ENCODE measurements around the gene SRCIN1. TPM values are rescaled to one million over a fixed set of nuclear protein-coding genes. Genes with fewer than 3 reads are reported as not detected.
A peak's percentile ranks its signal among the peaks of the same experiment; 100 is the strongest.

The SRCIN1 gene
- total RNA-seq, 1 experiment from 2014 or later, result 6.9 TPM

GRCh38 chr17:38617074-38617860 is 11.5 kb upstream of the SRCIN1 start:
- no peak overlapping the region for H2BK5ac ChIP-seq (ENCODE audit: insufficient read length, low read length)
- H2BK120ac ChIP-seq (ENCODE audit: low read depth, low read length, poor library complexity, severe bottlenecking), result no peak overlapping the region
- no peaks in the 10 kb centered on the region for H4K20me1 ChIP-seq (ENCODE audit: control insufficient read depth, insufficient read depth, insufficient read length)
- no peak overlapping the region for H3K27ac ChIP-seq (ENCODE audit: insufficient read length, low read depth, low read length)
- no peak overlapping the region for H2BK20ac ChIP-seq (ENCODE audit: low read depth, low read length, poor library complexity, severe bottlenecking)
- H3K36me3 Mint-ChIP-seq (ENCODE audit: insufficient read depth in 1 of 3, low read depth in 3 of 3), result peaks cover 0 to 2% (median 2%) of the 10 kb centered on the region in 3 experiments; a peak in 4 of 7 replicates
- H2BK15ac ChIP-seq (ENCODE audit: low read depth, low read length), result 0 out of 2 replicates have a peak overlapping the region, but pooled peaks have one; percentile 71
- H3K27me3 ChIP-seq (ENCODE audit: insufficient read depth, low read length), result no peaks in the 10 kb centered on the region
- H3T11ph ChIP-seq (ENCODE audit: low read length), result no peak overlapping the region
- no peak overlapping the region for H4K91ac ChIP-seq (ENCODE audit: insufficient read length, low read depth, low read length)
- H3K4me2 ChIP-seq (ENCODE audit: insufficient read depth, insufficient read length, low read length), result no peak overlapping the region
- H3K9me3 Mint-ChIP-seq, result peaks cover 1% of the 10 kb centered on the region in 2 experiments; a peak in 4 of 5 replicates
- peak overlapping the region in 1 of 3 experiments; percentile 93; a peak in 2 of 7 replicates for H3K27ac Mint-ChIP-seq
- no peaks in the 10 kb centered on the region for H3K23me2 ChIP-seq (ENCODE audit: insufficient read length, low read depth, low read length, poor library complexity, severe bottlenecking)
- no peak overlapping the region for H3K14ac ChIP-seq (ENCODE audit: insufficient read depth, low read length)
- WGBS (ENCODE audit: extremely low coverage, insufficient read length, low lambda C conversion rate), result no CpG with 5 or more reads among the region's 19 CpGs
- H3K4me1 ChIP-seq (ENCODE audit: insufficient read depth, low read length), result peaks cover 7% of the 10 kb centered on the region; the same call in 1 of the 2 replicates
- no peak overlapping the region for H4K5ac ChIP-seq (ENCODE audit: insufficient read length, low read depth, low read length)
- no peak overlapping the region for H4K8ac ChIP-seq (replicated peaks; ENCODE audit: insufficient read length, low read depth, low read length)
- H3K27me3 Mint-ChIP-seq (ENCODE audit: low read depth), result peaks cover 19% of the 10 kb centered on the region
- H3K4ac ChIP-seq (ENCODE audit: low read depth, low read length), result no peak overlapping the region
- no peak overlapping the region for H3K18ac ChIP-seq (ENCODE audit: insufficient read length, low read depth, low read length)
- no peak overlapping the region for H2BK12ac ChIP-seq (ENCODE audit: insufficient read length, low read depth, low read length)
- no peaks in the 10 kb centered on the region for H3K79me1 ChIP-seq (ENCODE audit: insufficient read depth, low read depth, low read length, poor library complexity, severe bottlenecking)
- H3K9ac ChIP-seq (ENCODE audit: extremely low read depth, insufficient read length, low read length), result no peak overlapping the region
- H3K79me2 ChIP-seq (ENCODE audit: insufficient read depth, low read length), result no peaks in the 10 kb centered on the region
- H3K23ac ChIP-seq (ENCODE audit: insufficient read length, low read depth, low read length), result no peak overlapping the region
- H2AFZ ChIP-seq (ENCODE audit: low read length), result no peak overlapping the region
- no peaks in the 10 kb centered on the region for H3K9me3 ChIP-seq (ENCODE audit: control insufficient read depth, low read depth, low read length)
- DNase-seq, result no peak
- H2AK5ac ChIP-seq (ENCODE audit: insufficient read length, low read length), result no peak overlapping the region
- TF ChIP-seq, protein P1, sequence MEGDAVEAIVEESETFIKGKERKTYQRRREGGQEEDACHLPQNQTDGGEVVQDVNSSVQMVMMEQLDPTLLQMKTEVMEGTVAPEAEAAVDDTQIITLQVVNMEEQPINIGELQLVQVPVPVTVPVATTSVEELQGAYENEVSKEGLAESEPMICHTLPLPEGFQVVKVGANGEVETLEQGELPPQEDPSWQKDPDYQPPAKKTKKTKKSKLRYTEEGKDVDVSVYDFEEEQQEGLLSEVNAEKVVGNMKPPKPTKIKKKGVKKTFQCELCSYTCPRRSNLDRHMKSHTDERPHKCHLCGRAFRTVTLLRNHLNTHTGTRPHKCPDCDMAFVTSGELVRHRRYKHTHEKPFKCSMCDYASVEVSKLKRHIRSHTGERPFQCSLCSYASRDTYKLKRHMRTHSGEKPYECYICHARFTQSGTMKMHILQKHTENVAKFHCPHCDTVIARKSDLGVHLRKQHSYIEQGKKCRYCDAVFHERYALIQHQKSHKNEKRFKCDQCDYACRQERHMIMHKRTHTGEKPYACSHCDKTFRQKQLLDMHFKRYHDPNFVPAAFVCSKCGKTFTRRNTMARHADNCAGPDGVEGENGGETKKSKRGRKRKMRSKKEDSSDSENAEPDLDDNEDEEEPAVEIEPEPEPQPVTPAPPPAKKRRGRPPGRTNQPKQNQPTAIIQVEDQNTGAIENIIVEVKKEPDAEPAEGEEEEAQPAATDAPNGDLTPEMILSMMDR (conservative IDR thresholded peaks at IDR 0.05), result no peak
- no peak overlapping the region; a peak in 1 of 5 replicates for H3K4me3 Mint-ChIP-seq
- H3K4me1 Mint-ChIP-seq, result peaks cover 39 to 43% of the 10 kb centered on the region in 2 experiments
- H3K56ac ChIP-seq (ENCODE audit: insufficient read length, low read depth, low read length), result no peak overlapping the region

All from H9 (cell line).